Measurements from ENCODE around the gene CEP104.

DNA sequence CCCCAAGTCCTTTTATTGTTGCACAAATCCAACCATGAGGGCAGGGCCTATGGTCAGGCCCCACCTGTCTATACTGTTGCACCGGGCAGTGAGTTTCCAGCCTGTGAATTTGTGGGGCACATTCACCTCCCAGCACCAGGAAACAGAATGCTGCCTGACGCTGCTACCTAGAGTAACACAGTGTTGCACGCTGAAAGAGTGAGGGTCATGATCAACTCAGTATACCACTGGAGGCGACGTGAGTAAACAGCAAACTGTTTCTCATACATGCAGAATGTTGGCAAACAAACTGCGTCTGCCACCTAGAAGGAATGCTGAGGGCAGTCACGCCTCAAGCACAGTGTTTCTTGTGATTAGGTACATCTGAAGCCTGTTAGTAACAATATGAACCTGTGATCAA, 47.3 kb downstream of the CEP104 start:
- TF ChIP-seq, protein P1, sequence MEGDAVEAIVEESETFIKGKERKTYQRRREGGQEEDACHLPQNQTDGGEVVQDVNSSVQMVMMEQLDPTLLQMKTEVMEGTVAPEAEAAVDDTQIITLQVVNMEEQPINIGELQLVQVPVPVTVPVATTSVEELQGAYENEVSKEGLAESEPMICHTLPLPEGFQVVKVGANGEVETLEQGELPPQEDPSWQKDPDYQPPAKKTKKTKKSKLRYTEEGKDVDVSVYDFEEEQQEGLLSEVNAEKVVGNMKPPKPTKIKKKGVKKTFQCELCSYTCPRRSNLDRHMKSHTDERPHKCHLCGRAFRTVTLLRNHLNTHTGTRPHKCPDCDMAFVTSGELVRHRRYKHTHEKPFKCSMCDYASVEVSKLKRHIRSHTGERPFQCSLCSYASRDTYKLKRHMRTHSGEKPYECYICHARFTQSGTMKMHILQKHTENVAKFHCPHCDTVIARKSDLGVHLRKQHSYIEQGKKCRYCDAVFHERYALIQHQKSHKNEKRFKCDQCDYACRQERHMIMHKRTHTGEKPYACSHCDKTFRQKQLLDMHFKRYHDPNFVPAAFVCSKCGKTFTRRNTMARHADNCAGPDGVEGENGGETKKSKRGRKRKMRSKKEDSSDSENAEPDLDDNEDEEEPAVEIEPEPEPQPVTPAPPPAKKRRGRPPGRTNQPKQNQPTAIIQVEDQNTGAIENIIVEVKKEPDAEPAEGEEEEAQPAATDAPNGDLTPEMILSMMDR (IDR thresholded peaks at IDR 0.05), result no peak
- TF ChIP-seq POLR2A (IDR thresholded peaks at IDR 0.05), result no peak

All from stomach (tissue), 4 donors.